Measurements from ENCODE around the gene ADORA3.

GRCh38 chr1:111511370-111511769 is 7.9 kb upstream of the ADORA3 start:
- TF ChIP-seq CTCF (IDR thresholded peaks at IDR 0.05) = no peak
- no peak for TF ChIP-seq POLR2A (IDR thresholded peaks at IDR 0.05)

Data from thyroid gland (tissue), 4 donors.